HEK293 (cell line): Measurements from ENCODE around the gene UTP15.
A peak's percentile ranks its signal among the peaks of the same experiment; 100 is the strongest.

Source experiments
- CTCF ChIA-PET: fragments of 350-600 bp; formaldehyde crosslinking; extraction: SDS; loops from one replicate; lab custom pipeline; 2021; ENCODE audit warnings: antibody characterized with exemption; lab: Yijun Ruan, JAX
- POLR2A ChIA-PET: fragments of 300-600 bp; formaldehyde crosslinking; extraction: SDS; loops from one replicate; lab custom pipeline; 2020; ENCODE audit warnings: antibody characterized with exemption, inconsistent platforms; lab: Yijun Ruan, JAX
- H3K27ac ChIP-seq: fragments of 200-500 bp; sonication (Bioruptor generic); 2 replicates; pipeline ENCODE4 v1.5.1; 2014; ENCODE audit warnings: low read depth, low read length, control low read depth, inconsistent platforms; ENCODE audit errors: extremely low read depth
- H3K36me3 ChIP-seq, 2 experiments: fragments of 200-500 bp in 1 of 2; sonication (Bioruptor generic) in 1 of 2; 1 replicate in 1 of 2; 2 replicates in 1 of 2; pipeline ENCODE4 v1.5.1; 2014 to 2017; ENCODE audit warnings: inconsistent platforms in 2 of 2, low read length in 2 of 2; ENCODE audit not compliant: control insufficient read depth in 2 of 2, insufficient read depth in 1 of 2
- H3K4me1 ChIP-seq: fragments of 200-500 bp; sonication (Bioruptor generic); 2 replicates; pipeline ENCODE4 v1.5.1; 2014; ENCODE audit warnings: mild to moderate bottlenecking, low read length, inconsistent platforms; ENCODE audit not compliant: control insufficient read depth, insufficient read depth
- H3K4me3 ChIP-seq: 2 replicates; pipeline ENCODE4 v1.5.1; 2011; ENCODE audit warnings: low read depth, mild to moderate bottlenecking, control low read depth, low read length, moderate library complexity
- H3K9me3 ChIP-seq: fragments of 200-500 bp; sonication (Bioruptor generic); 2 replicates; pipeline ENCODE4 v1.5.1; 2014; ENCODE audit warnings: low read depth, low read length, inconsistent platforms; ENCODE audit not compliant: control insufficient read depth, insufficient read depth
- CTCF ChIP-seq: fragments of 450-650 bp; formaldehyde crosslinking; IDR thresholded peaks from 2 replicates; pipeline ENCODE4 v1.5.1; 2016; ENCODE audit warnings: missing biosample characterization, missing genetic modification characterization
- INSM2 ChIP-seq: fragments of 450-650 bp; formaldehyde crosslinking; IDR thresholded peaks from 2 replicates; pipeline ENCODE4 v1.5.1; 2016; ENCODE audit warnings: missing biosample characterization, missing genetic modification characterization
- KLF17 ChIP-seq: fragments of 450-650 bp; formaldehyde crosslinking; IDR thresholded peaks from 2 replicates; pipeline ENCODE4 v1.5.1; 2016; ENCODE audit warnings: missing biosample characterization, missing genetic modification characterization
- KLF7 ChIP-seq: fragments of 450-650 bp; formaldehyde crosslinking; IDR thresholded peaks from 2 replicates; pipeline ENCODE4 v1.5.1; 2016; ENCODE audit warnings: missing biosample characterization, missing genetic modification characterization, borderline replicate concordance
- KLF8 ChIP-seq: fragments of 450-650 bp; formaldehyde crosslinking; IDR thresholded peaks from 2 replicates; pipeline ENCODE4 v1.5.1; 2016; ENCODE audit warnings: missing biosample characterization, missing genetic modification characterization
- YY1 ChIP-seq: fragments of 450-650 bp; formaldehyde crosslinking; IDR thresholded peaks from 2 replicates; pipeline ENCODE4 v1.5.1; 2018; ENCODE audit warnings: missing biosample characterization, missing genetic modification characterization
- ZFP3 ChIP-seq: fragments of 450-650 bp; formaldehyde crosslinking; IDR thresholded peaks from 2 replicates; pipeline ENCODE4 v1.5.1; 2016; ENCODE audit warnings: low read depth, missing biosample characterization, missing genetic modification characterization
- ZNF10 ChIP-seq: fragments of 450-650 bp; formaldehyde crosslinking; IDR thresholded peaks from 2 replicates; pipeline ENCODE4 v1.5.1; 2017; ENCODE audit warnings: missing biosample characterization, missing genetic modification characterization
- ZNF2 ChIP-seq: fragments of 450-650 bp; formaldehyde crosslinking; IDR thresholded peaks from 2 replicates; pipeline ENCODE4 v1.5.1; 2016; ENCODE audit warnings: missing biosample characterization, missing genetic modification characterization
- ZNF223 ChIP-seq: fragments of 450-650 bp; formaldehyde crosslinking; IDR thresholded peaks from 2 replicates; pipeline ENCODE4 v1.5.1; 2016; ENCODE audit warnings: missing biosample characterization, missing genetic modification characterization
- ZNF239 ChIP-seq: fragments of 450-650 bp; formaldehyde crosslinking; IDR thresholded peaks from 2 replicates; pipeline ENCODE4 v1.5.1; 2016; ENCODE audit warnings: missing biosample characterization, missing genetic modification characterization
- ZNF394 ChIP-seq: fragments of 450-650 bp; formaldehyde crosslinking; IDR thresholded peaks from 2 replicates; pipeline ENCODE4 v1.5.1; 2016; ENCODE audit warnings: missing biosample characterization, missing genetic modification characterization, mild to moderate bottlenecking, moderate library complexity, borderline replicate concordance
- ZNF473 ChIP-seq: fragments of 450-650 bp; formaldehyde crosslinking; IDR thresholded peaks from 2 replicates; pipeline ENCODE4 v1.5.1; 2017; ENCODE audit warnings: missing biosample characterization, missing genetic modification characterization
- ZNF510 ChIP-seq: fragments of 450-650 bp; formaldehyde crosslinking; IDR thresholded peaks from 2 replicates; pipeline ENCODE4 v1.5.1; 2018; ENCODE audit warnings: mild to moderate bottlenecking, missing genetic modification characterization, missing biosample characterization; ENCODE audit not compliant: insufficient replicate concordance
- ZNF600 ChIP-seq: fragments of 450-650 bp; formaldehyde crosslinking; IDR thresholded peaks from 2 replicates; pipeline ENCODE4 v1.5.1; 2016; ENCODE audit warnings: missing biosample characterization, missing genetic modification characterization
- ZNF629 ChIP-seq: fragments of 450-650 bp; formaldehyde crosslinking; IDR thresholded peaks from 2 replicates; pipeline ENCODE4 v1.5.1; 2017; ENCODE audit warnings: missing biosample characterization, missing genetic modification characterization
- ZNF654 ChIP-seq: fragments of 450-650 bp; formaldehyde crosslinking; IDR thresholded peaks from 2 replicates; pipeline ENCODE4 v1.5.1; 2016; ENCODE audit warnings: low read depth, missing biosample characterization, missing genetic modification characterization
- ZNF660 ChIP-seq: fragments of 450-650 bp; IDR thresholded peaks from 2 replicates; pipeline ENCODE4 v1.5.1; 2018; ENCODE audit warnings: missing biosample characterization, mild to moderate bottlenecking, missing genetic modification characterization
- ZNF707 ChIP-seq: fragments of 450-650 bp; formaldehyde crosslinking; IDR thresholded peaks from 2 replicates; pipeline ENCODE4 v1.5.1; 2016; ENCODE audit warnings: missing biosample characterization, missing genetic modification characterization
- ZNF747 ChIP-seq: fragments of 450-650 bp; formaldehyde crosslinking; IDR thresholded peaks from 2 replicates; pipeline ENCODE4 v1.5.1; 2016; ENCODE audit warnings: missing biosample characterization, missing genetic modification characterization
- ZSCAN4 ChIP-seq: fragments of 450-650 bp; formaldehyde crosslinking; IDR thresholded peaks from 2 replicates; pipeline ENCODE4 v1.5.1; 2017; ENCODE audit warnings: missing biosample characterization, missing genetic modification characterization

Gene UTP15

GRCh38 chr5:73587923-73588322, 22.4 kb downstream of the UTP15 start:
- H3K4me3 ChIP-seq: no peak overlapping the region
- H3K9me3 ChIP-seq: no peaks in the 10 kb centered on the region
- no peaks in the 10 kb centered on the region for H3K36me3 ChIP-seq
- TF ChIP-seq ZNF239 (no peak), KLF17 (tag by site-specific recombination) (no peak), KLF7 (tag by site-specific recombination) (no peak), ZNF510 (tag by site-specific recombination) (no peak), ZNF660 (tag by site-specific recombination) (no peak), KLF8 (no peak), ZNF707 (tag by site-specific recombination) (no peak), ZNF600 (no peak), ZNF223 (tag by site-specific recombination) (no peak), ZNF394 (tag by site-specific recombination) (no peak), ZNF629 (tag by site-specific recombination) (no peak), ZNF473 (tag by site-specific recombination) (no peak)
- TF ChIP-seq, all 188 proteins: peak for 0
- no peak overlapping the region for H3K27ac ChIP-seq
- CTCF ChIA-PET: interaction anchor here (0.6 to 9.1 kb wide), 5 partner anchors 9 to 1061 kb away, joined by 3 to 258 read pairs (median 3); no protein-coding TSS in a partner anchor
- H3K4me1 ChIP-seq: 0 out of 2 replicates have a peak, but pooled peaks cover 3% of the 10 kb centered on the region
- POLR2A ChIA-PET: no interaction called here

- Histone ChIP-seq H3K36me3 (no peaks in the 10 kb centered on the region), H3K4me3 (no peak overlapping the region), H3K27ac (no peak overlapping the region), H3K4me1 (0 out of 2 replicates have a peak, but pooled peaks cover 3% of the 10 kb centered on the region), H3K9me3 (no peaks in the 10 kb centered on the region)
- ChIA-PET POLR2A (interaction anchor here (0.6 to 1.2 kb wide), 2 partner anchors 92 to 1050 kb away, joined by 3 read pairs; partner anchors contain the start of gene ENC1), CTCF (interaction anchor here (0.6 to 9.1 kb wide), 54 partner anchors 9 to 1328 kb away, joined by 3 to 258 read pairs (median 4); no protein-coding TSS in a partner anchor)
- 0 out of 2 replicates have a peak, but pooled peaks have one; percentile 53 for TF ChIP-seq ZNF660 (tag by site-specific recombination)
- TF ChIP-seq ZNF2 (tag by site-specific recombination): 0 out of 2 replicates have a peak, but pooled peaks have one; percentile 33
- no peak for TF ChIP-seq ZNF747 (tag by site-specific recombination)
- TF ChIP-seq CTCF (tag by site-specific recombination): peak; percentile 62
- peak; percentile 65; the same call in 1 of the 2 replicates for TF ChIP-seq ZNF10 (tag by site-specific recombination)
- TF ChIP-seq INSM2 (tag by site-specific recombination): no peak
- TF ChIP-seq ZNF654 (tag by site-specific recombination): peak; percentile 91
- TF ChIP-seq ZSCAN4: 0 out of 2 replicates have a peak, but pooled peaks have one; percentile 6
- TF ChIP-seq YY1 (tag by site-specific recombination): no peak
- TF ChIP-seq ZFP3 (tag by site-specific recombination): no peak
Measured at GRCh38 chr5:73591102-73591695, 25.7 kb downstream of the UTP15 start.
